Fibroblast of mammary gland (primary cell): ENCODE data around the gene DGKG.

ENCODE experiments used
- DNase-seq: peaks from one replicate; pipeline ENCODE4 v3.0.0-alpha.2; 2010; ENCODE audit warnings: low read depth
- H3K4me3 ChIP-seq: 2 replicates; pipeline ENCODE4 v1.5.1; 2011; ENCODE audit warnings: low read depth, mild to moderate bottlenecking, low read length, moderate library complexity; ENCODE audit not compliant: control insufficient read depth
- TF ChIP-seq, protein P1 (sequence below): conservative IDR thresholded peaks from 2 replicates; pipeline ENCODE4 v1.5.1; 2011; ENCODE audit warnings: low read depth, low read length, inconsistent platforms; ENCODE audit not compliant: control insufficient read depth, insufficient read depth

Gene DGKG

DNA sequence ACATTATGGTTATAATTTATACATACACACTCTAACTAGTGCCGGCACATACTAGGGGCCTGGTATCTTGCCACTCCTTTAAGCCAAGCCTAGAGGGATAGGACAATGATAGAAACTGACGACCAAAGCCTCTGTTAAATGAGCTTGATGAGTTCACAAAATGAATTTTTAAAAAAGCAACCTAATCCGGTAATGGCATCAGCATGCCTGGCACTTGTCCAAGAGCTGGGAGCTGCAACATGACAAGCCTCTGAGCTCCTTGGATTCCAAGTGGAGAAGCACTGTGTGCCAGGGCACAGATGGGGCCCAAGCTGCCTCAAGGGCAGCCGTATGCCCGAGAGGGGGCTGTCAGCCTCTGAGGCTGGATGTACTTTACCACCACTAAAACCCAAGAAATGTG, 262.9 kb downstream of the DGKG start:
- DNase-seq: peak; percentile 74
- TF ChIP-seq, protein P1, sequence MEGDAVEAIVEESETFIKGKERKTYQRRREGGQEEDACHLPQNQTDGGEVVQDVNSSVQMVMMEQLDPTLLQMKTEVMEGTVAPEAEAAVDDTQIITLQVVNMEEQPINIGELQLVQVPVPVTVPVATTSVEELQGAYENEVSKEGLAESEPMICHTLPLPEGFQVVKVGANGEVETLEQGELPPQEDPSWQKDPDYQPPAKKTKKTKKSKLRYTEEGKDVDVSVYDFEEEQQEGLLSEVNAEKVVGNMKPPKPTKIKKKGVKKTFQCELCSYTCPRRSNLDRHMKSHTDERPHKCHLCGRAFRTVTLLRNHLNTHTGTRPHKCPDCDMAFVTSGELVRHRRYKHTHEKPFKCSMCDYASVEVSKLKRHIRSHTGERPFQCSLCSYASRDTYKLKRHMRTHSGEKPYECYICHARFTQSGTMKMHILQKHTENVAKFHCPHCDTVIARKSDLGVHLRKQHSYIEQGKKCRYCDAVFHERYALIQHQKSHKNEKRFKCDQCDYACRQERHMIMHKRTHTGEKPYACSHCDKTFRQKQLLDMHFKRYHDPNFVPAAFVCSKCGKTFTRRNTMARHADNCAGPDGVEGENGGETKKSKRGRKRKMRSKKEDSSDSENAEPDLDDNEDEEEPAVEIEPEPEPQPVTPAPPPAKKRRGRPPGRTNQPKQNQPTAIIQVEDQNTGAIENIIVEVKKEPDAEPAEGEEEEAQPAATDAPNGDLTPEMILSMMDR: no peak
- no peak overlapping the region for H3K4me3 ChIP-seq

DNA sequence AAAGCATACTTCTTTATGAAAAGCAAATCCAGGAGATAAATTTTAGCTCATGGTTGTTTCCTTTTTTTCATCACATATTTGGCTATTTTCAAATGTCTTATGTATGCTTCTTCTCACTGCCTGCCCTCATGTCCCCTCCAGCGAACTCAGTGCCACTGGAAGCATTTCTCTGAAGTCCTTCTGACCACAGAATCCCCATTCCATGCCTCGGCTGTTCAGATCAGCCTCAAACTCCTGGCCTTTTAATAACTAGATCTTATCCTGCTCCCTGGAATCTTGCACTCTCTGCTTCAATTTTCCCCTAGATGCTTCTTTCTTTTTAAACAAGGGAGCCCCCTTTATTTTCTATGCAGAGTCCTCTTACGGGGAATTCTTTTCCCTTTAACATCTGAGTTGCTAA, 263.3 kb downstream of the DGKG start:
- TF ChIP-seq, protein P1: no peak
- H3K4me3 ChIP-seq: no peak overlapping the region
- no peak for DNase-seq

- DNase-seq: peak; percentile 48
- H3K4me3 ChIP-seq: no peak overlapping the region
- TF ChIP-seq, protein P1: no peak
These were observed 264.2 kb downstream of the DGKG start for GRCh38 chr3:186097663-186098451.

DNA sequence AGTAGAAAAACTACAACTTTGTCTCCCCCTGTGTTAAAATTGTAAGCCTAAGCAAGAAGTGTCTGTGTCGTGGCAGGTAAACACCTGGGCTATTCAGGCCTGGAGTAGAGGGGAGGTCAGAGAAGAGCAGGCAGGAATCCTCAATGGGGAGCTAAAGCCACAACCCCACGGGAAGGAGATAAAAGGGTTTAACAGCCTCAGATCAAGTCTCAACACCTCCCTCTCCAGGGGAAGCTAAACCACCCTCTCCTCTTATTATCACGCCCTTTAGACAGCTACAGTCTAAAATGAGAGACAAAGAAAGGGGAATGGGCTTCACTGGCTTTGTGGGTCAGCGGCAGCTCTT, 264.7 kb downstream of the DGKG start:
- TF ChIP-seq, protein P1: no peak
- no peak overlapping the region for H3K4me3 ChIP-seq
- DNase-seq: no peak
